NCI-H2107 (cell line): ENCODE results near the gene ARHGAP42.

Source experiments
- DNase-seq: peaks from one replicate; lab custom pipeline; 2025; lab: John Stamatoyannopoulos, UW

ARHGAP42 gene

GRCh38 chr11:100682247-100682969 is 4.7 kb upstream of the ARHGAP42 start:
- no peak for DNase-seq

GRCh38 chr11:100683126-100683525 is 4.0 kb upstream of the ARHGAP42 start:
- DNase-seq, result no peak

- no peak for DNase-seq
Measured at GRCh38 chr11:100684101-100685065, 2.7 kb upstream of the ARHGAP42 start.

- DNase-seq, result no peak
Measured at GRCh38 chr11:100686476-100687053, 523 bp upstream of the ARHGAP42 start.

GRCh38 chr11:100687630-100688395 is 725 bp downstream of the ARHGAP42 start:
- no peak for DNase-seq

- no peak for DNase-seq
Measured at GRCh38 chr11:100689141-100689540, 2.1 kb downstream of the ARHGAP42 start.

GRCh38 chr11:100691896-100692653 is 5.0 kb downstream of the ARHGAP42 start:
- no peak for DNase-seq

- no peak for DNase-seq
Measured at GRCh38 chr11:100695911-100696310, 8.8 kb downstream of the ARHGAP42 start.

GRCh38 chr11:100703139-100703538 is 16.1 kb downstream of the ARHGAP42 start:
- DNase-seq, result no peak

- no peak for DNase-seq
Measured at GRCh38 chr11:100703801-100704575, 16.9 kb downstream of the ARHGAP42 start.

GRCh38 chr11:100705447-100705846 is 18.4 kb downstream of the ARHGAP42 start:
- DNase-seq, result no peak

GRCh38 chr11:100706179-100706578 is 19.1 kb downstream of the ARHGAP42 start:
- DNase-seq, result no peak

- DNase-seq, result no peak
Measured at GRCh38 chr11:100709233-100709957, 22.3 kb downstream of the ARHGAP42 start.

- DNase-seq, result no peak
Measured at GRCh38 chr11:100711984-100712383, 24.9 kb downstream of the ARHGAP42 start.

GRCh38 chr11:100712583-100712982 is 25.5 kb downstream of the ARHGAP42 start:
- DNase-seq, result no peak

GRCh38 chr11:100715165-100715761 is 28.2 kb downstream of the ARHGAP42 start:
- no peak for DNase-seq

GRCh38 chr11:100716838-100717237 is 29.8 kb downstream of the ARHGAP42 start:
- no peak for DNase-seq

- no peak for DNase-seq
Measured at GRCh38 chr11:100719362-100719761, 32.3 kb downstream of the ARHGAP42 start.

GRCh38 chr11:100719809-100720221 is 32.7 kb downstream of the ARHGAP42 start:
- no peak for DNase-seq
